Astrocyte of the spinal cord (primary cell): ENCODE results near the gene SIPA1L3.
A peak's percentile ranks its signal among the peaks of the same experiment; 100 is the strongest.

ENCODE experiments used
- DNase-seq: peaks from one replicate; pipeline ENCODE4 v3.0.0; 2011; ENCODE audit warnings: low read depth, low spot score
- H3K4me3 ChIP-seq: 2 replicates; pipeline ENCODE4 v1.5.1; 2011; ENCODE audit warnings: low read depth, mild to moderate bottlenecking, low read length, moderate library complexity
- in situ Hi-C: cut with HindIII; loops from 2 replicates; pipeline ENCODE4 v1.10.0; 2017; ENCODE audit warnings: low sequenced_read_pairs
- TF ChIP-seq, protein P1 (sequence below): IDR thresholded peaks from 2 replicates; pipeline ENCODE4 v1.5.1; 2012; ENCODE audit warnings: low read depth, mild to moderate bottlenecking, low read length, inconsistent platforms

SIPA1L3 gene

DNA sequence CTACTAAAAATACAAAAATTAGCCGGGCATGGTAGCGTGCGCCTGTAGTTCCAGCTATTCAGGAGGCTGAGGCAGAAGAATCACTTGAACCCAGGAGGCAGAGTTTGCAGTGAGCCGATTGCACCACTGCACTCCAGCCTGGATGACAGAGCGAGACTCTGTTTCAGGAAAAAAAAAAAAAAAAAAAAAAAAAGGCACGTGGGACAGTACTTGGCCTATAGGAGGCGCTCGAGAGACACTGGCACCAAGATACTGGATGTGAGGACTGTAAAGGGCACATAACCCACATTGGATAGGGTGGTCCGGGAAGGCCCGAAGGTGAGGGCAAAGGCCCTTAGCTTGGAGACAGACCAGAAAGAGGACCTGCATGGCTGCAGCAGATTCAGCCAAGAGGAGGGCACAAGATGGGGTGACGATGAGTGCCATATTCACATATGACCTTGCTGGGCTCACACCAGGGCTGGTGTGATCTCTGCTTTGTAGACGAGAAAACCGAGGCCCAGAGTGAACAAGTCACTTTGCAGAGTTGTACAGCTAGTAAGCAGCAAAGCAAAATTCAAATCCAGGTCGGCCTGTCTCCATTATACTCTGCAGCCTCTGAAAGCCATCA lies 227.6 kb downstream of the SIPA1L3 start:
- no peak overlapping the region for H3K4me3 ChIP-seq
- in situ Hi-C loops: loop anchor here (25.0 kb wide), 1 partner anchor 128 kb away; the partner anchor contains the start of genes PPP1R14A and SPINT2
- peak; percentile 28 for DNase-seq
- TF ChIP-seq, protein P1, sequence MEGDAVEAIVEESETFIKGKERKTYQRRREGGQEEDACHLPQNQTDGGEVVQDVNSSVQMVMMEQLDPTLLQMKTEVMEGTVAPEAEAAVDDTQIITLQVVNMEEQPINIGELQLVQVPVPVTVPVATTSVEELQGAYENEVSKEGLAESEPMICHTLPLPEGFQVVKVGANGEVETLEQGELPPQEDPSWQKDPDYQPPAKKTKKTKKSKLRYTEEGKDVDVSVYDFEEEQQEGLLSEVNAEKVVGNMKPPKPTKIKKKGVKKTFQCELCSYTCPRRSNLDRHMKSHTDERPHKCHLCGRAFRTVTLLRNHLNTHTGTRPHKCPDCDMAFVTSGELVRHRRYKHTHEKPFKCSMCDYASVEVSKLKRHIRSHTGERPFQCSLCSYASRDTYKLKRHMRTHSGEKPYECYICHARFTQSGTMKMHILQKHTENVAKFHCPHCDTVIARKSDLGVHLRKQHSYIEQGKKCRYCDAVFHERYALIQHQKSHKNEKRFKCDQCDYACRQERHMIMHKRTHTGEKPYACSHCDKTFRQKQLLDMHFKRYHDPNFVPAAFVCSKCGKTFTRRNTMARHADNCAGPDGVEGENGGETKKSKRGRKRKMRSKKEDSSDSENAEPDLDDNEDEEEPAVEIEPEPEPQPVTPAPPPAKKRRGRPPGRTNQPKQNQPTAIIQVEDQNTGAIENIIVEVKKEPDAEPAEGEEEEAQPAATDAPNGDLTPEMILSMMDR: peak; percentile 69

DNA sequence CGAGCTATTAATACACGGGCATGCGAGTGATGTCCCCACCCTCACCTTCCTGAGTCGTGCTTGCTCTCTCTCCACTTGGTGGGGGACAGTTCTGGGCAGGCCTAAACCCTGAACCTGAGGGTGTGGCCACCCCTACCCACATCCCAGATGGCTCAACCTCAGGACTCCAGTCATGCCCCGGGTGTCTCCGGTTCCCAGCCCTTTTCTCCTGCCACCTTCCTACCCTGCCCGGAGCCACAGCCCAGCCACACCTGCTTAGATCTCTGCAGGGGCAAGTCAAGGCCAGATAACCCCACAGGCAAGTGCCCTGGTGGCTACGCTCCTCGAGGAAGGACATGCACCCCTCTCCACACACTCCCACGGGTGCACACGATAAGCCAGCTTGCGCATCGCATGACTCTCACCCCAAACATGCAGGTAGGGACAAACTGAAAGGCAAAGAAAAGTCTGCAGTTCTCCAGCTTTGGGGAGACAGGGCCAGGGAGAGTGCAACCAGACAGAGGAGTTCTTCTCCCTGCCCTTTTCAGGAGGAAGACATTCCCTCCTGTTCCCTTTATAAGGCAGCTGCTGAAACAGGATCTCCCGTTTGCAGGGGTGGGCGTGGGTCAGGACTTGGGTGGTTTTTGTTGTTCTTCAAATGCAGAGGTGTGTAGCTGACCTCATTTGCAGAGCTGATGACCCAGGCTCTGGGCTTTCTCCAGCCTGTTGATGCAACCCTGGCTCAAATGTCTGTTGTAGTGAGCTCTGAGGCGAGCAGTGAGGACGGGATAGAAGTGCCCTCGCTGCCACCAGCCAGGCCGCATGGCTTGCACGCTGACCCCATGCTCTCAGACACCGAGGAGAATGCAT lies 228.4 kb downstream of the SIPA1L3 start:
- peak; percentile 11 for DNase-seq
- no peak overlapping the region for H3K4me3 ChIP-seq
- TF ChIP-seq, protein P1: no peak
- in situ Hi-C loops: loop anchor here (25.0 kb wide), 1 partner anchor 127 kb away; the partner anchor contains the start of genes PPP1R14A and SPINT2

DNA sequence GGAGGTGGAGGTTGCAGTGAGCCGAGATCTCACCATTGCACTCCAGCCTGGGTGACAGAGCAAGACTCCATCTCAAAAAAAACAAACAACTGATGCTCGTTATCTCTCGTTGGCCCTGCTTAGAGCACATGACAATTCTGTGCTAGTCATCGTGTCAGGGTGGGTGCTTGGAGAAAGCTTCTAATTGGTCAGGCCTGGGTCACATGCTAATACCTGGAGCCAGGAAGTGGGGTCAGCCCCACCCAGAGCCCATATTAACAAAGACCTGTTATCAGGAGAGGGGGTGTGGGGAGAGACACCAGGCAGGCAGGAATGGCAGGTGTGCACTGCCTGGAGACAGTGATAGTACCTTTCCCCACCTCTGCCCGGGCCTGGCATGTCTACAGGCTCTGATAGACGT lies 232.1 kb downstream of the SIPA1L3 start:
- DNase-seq: no peak
- TF ChIP-seq, protein P1: no peak
- no peak overlapping the region for H3K4me3 ChIP-seq
- in situ Hi-C loops: loop anchor here (25.0 kb wide), 1 partner anchor 123 kb away; the partner anchor contains the start of genes PPP1R14A and SPINT2

DNA sequence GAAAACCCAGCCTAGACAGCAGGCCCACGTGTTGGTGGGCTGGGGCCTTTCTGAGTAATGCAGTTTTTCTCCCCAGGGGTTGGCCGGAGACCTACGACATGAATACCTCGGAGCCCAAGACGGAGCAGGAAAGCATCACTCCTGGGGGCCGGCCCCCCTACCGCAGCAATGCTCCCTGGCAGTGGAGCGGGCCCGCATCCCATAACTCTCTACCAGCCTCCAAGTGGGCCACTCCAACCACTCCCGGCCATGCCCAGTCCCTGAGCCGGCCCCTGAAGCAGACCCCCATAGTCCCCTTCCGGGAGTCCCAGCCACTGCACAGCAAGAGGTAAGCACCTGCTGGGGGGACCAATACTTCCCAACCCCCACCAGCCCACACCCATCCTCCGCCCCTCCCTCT lies 234.1 kb downstream of the SIPA1L3 start:
- H3K4me3 ChIP-seq: no peak overlapping the region
- in situ Hi-C loops: loop anchor here (25.0 kb wide), 1 partner anchor 121 kb away; the partner anchor contains the start of genes PPP1R14A and SPINT2
- TF ChIP-seq, protein P1: no peak
- DNase-seq: no peak

DNA sequence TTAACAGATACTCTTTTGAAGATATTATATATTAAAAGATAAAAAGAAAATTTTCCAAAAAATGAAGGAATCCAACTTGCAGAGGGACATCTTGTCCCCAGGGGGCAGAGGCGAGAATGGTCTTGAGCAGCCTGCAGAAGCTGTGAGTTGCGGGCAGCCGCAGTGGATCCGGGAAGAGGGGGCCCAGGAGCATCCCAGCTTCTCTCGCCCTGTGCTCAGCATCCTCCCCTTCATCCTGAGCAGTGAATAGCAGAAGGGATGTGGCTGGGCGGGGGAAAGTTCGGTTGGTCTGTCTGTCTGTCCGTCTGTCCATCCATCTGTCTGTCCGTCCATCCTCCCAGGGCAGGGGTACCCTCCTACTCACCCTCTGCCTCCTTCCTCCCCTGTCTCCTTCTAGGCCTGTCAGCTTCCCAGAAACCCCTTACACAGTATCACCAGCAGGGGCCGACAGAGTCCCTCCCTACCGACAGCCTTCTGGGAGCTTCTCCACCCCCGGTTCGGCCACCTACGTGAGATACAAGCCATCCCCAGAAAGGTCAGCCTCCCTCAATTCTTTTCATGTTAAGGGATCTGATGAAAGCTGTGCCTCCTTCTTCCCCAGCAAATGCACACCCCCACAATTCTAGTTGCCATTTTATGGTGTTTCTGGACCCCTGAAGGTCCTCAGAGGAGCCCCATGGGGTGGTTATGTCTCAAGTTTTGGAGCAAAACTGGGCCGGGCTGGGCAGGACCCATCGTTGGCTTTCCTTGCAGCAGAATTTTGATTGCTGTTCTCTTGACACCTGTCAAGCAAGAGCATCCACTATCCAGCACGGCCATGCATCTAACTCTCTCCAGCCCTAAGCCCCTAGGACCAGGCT lies 235.4 kb downstream of the SIPA1L3 start:
- in situ Hi-C loops: loop anchor here (25.0 kb wide), 1 partner anchor 120 kb away; the partner anchor contains the start of genes PPP1R14A and SPINT2
- peak; percentile 36 for DNase-seq
- TF ChIP-seq, protein P1: peak; percentile 95
- H3K4me3 ChIP-seq: no peak overlapping the region

DNA sequence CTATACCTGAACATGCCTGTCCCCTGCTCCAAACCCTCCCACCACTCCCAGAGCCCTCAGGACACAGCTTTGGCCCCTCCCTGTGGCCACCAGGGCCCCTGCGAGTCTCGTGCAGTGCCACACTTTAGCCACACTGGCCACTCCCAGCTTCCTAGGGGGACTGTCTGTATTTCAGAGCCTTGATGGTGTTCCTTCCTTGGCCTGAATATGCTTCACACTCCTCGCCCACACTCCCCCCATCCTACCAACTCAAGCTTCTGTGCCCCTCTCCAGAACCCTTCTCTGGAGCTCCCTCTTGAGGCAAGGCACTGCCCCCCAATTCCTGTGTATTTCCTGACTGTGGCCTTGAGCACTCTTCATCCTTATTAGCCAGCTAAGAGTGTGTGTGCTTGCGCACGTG lies 236.8 kb downstream of the SIPA1L3 start:
- DNase-seq: no peak
- no peak overlapping the region for H3K4me3 ChIP-seq
- in situ Hi-C loops: loop anchor here (25.0 kb wide), 1 partner anchor 118 kb away; the partner anchor contains the start of genes PPP1R14A and SPINT2
- TF ChIP-seq, protein P1: peak; percentile 22
